HT1080 (cell line): ENCODE measurements around the gene ARPC2. TPM values are rescaled to one million over a fixed set of nuclear protein-coding genes. Genes with fewer than 3 reads are reported as not detected.

Source experiments
- total RNA-seq: library from RNA; depleted of rRNA; stranded (reverse); fragments of >200 nt; shearing (Covaris generic); gene quantifications from 2 replicates; pipeline ENCODE4 v1.2.3, GENCODE V29; 2014; rRNA removed

ARPC2 gene
- total RNA-seq, 1 experiment from 2014 or later, result 493 TPM

Other genes with a start within 250 kb of the ARPC2 start
- 9.6 and 10.5 TPM in 2 replicates for gene TNS1, start 214.2 kb upstream of the ARPC2 start, total RNA-seq
- not detected in 2 replicates for gene RUFY4, start 147.9 kb upstream of the ARPC2 start, total RNA-seq
- 0.10 and 0.50 TPM in 2 replicates for gene CXCR2, start 91.2 kb upstream of the ARPC2 start, total RNA-seq
- gene CXCR1, start 50.2 kb upstream of the ARPC2 start, total RNA-seq, result not detected in 2 replicates
- gene GPBAR1, start 43.8 kb downstream of the ARPC2 start, total RNA-seq, result 0.05 TPM in 1 of 2 replicates, not detected in the other
- 226 and 244 TPM in 2 replicates for gene AAMP, start 52.9 kb downstream of the ARPC2 start, total RNA-seq
- 41.6 and 42.2 TPM in 2 replicates for gene PNKD, start 53.3 kb downstream of the ARPC2 start, total RNA-seq
- gene TMBIM1, start 75.3 kb downstream of the ARPC2 start, total RNA-seq, result 78.7 and 93.7 TPM in 2 replicates
- gene CATIP, start 139.7 kb downstream of the ARPC2 start, total RNA-seq, result not detected in 2 replicates
- gene SLC11A1, start 165.1 kb downstream of the ARPC2 start, total RNA-seq, result 0.03 and 0.08 TPM in 2 replicates
- 47.3 and 61.2 TPM in 2 replicates for gene CTDSP1, start 182.7 kb downstream of the ARPC2 start, total RNA-seq
- gene VIL1, start 201.9 kb downstream of the ARPC2 start, total RNA-seq, result 0.05 TPM in 1 of 2 replicates, not detected in the other